Endothelial cell of umbilical vein (primary cell): ENCODE data around the gene CHRM4. TPM values are rescaled to one million over a fixed set of nuclear protein-coding genes. Genes with fewer than 3 reads are reported as not detected.
A peak's percentile ranks its signal among the peaks of the same experiment; 100 is the strongest.

Source experiments
- BruUV-seq: library from RNA; stranded (reverse); fragments of 400-500 nt; replicated peaks from 2 replicates; lab custom pipeline; 2021; lab: Mats Ljungman, UMichigan
- CTCF ChIA-PET: fragments of 300-600, 350-600 bp; sonication (Branson Sonifier 250); formaldehyde crosslinking; loops from one replicate; lab custom pipeline; 2021; ENCODE audit warnings: antibody characterized with exemption, inconsistent platforms; lab: Charles Lee
- POLR2A ChIA-PET: fragments of 300-600, 350-600 bp; sonication (Branson Sonifier 250); formaldehyde crosslinking; loops from one replicate; lab custom pipeline; 2021; ENCODE audit warnings: antibody characterized with exemption, inconsistent platforms; lab: Charles Lee
- DNase-seq: peaks from one replicate; pipeline ENCODE4 v3.0.0-alpha.2; 2011; ENCODE audit warnings: low read depth, low spot score
- FAIRE-seq: peaks from 2 replicates; lab custom pipeline; 2011; peaks lifted over from hg19 to GRCh38; lab: Jason Lieb, UNC
- H2AFZ ChIP-seq: 2 replicates; pipeline ENCODE4 v1.6.0; 2012; ENCODE audit warnings: low read depth, low read length, control low read depth, inconsistent platforms
- H3K27ac ChIP-seq: 2 replicates; pipeline ENCODE4 v1.5.1; 2011; ENCODE audit warnings: low read depth, mild to moderate bottlenecking, control low read depth, low read length, moderate library complexity; ENCODE audit not compliant: insufficient read depth
- H3K27me3 ChIP-seq, 2 experiments: 2 replicates each; pipeline versions ENCODE4 v1.6.0 to v1.6.1; 2011; ENCODE audit warnings: low read length in 2 of 2, mixed read lengths in 1 of 2; ENCODE audit not compliant: control insufficient read depth in 2 of 2, insufficient read depth in 2 of 2
- H3K36me3 ChIP-seq, 2 experiments: 2 replicates in 1 of 2; 3 replicates in 1 of 2; pipeline ENCODE4 v1.5.1; 2011; ENCODE audit warnings: low read length in 2 of 2, mild to moderate bottlenecking in 1 of 2, moderate library complexity in 1 of 2; ENCODE audit not compliant: control insufficient read depth in 2 of 2, insufficient read depth in 2 of 2; ENCODE audit errors: extremely low read depth in 1 of 2
- H3K4me1 ChIP-seq: 3 replicates; pipeline ENCODE4 v1.5.1; 2011; ENCODE audit warnings: mild to moderate bottlenecking, low read length; ENCODE audit not compliant: control insufficient read depth, insufficient read depth; ENCODE audit errors: extremely low read depth
- H3K4me2 ChIP-seq: 2 replicates; pipeline ENCODE4 v1.6.1; 2011; ENCODE audit warnings: low read length, control low read depth, mixed read lengths; ENCODE audit not compliant: insufficient read depth
- H3K4me3 ChIP-seq, 3 experiments: fragments of 200-600 bp in 1 of 3; sonication (generic), shearing (Covaris generic) in 1 of 3; replicated peaks in 1 of 3; 2 replicates each; pipeline ENCODE4 v1.5.1; 2011 to 2016; ENCODE audit warnings: control low read depth in 3 of 3, low read length in 3 of 3, mild to moderate bottlenecking in 2 of 3, inconsistent platforms in 1 of 3, low read depth in 1 of 3, moderate library complexity in 1 of 3; ENCODE audit not compliant: insufficient read depth in 1 of 3
- H3K79me2 ChIP-seq: 2 replicates; pipeline ENCODE4 v1.6.0; 2012; ENCODE audit warnings: low read length, inconsistent platforms; ENCODE audit not compliant: control insufficient read depth, insufficient read depth
- H3K9ac ChIP-seq: replicated peaks from 2 replicates; pipeline ENCODE3; 2011; ENCODE audit warnings: low read length, control low read depth; ENCODE audit not compliant: insufficient read depth; ENCODE audit errors: extremely low read depth
- H3K9me1 ChIP-seq: replicated peaks from 3 replicates; pipeline ENCODE4 v1.6.0; 2011; ENCODE audit warnings: mild to moderate bottlenecking, low read length; ENCODE audit not compliant: control insufficient read depth, insufficient read depth; ENCODE audit errors: extremely low read depth
- H3K9me3 ChIP-seq: replicated peaks from 2 replicates; pipeline ENCODE4 v1.5.1; 2012; ENCODE audit warnings: low read length, inconsistent platforms; ENCODE audit not compliant: control insufficient read depth, insufficient read depth
- H4K20me1 ChIP-seq: replicated peaks from 2 replicates; pipeline ENCODE3; 2011; ENCODE audit warnings: mild to moderate bottlenecking, low read length; ENCODE audit not compliant: control insufficient read depth, insufficient read depth; ENCODE audit errors: extremely low read depth
- CTCF ChIP-seq, 2 donors: IDR thresholded peaks; 1 replicate in 1 of 2; 2 replicates in 1 of 2; pipeline ENCODE4 v1.5.1; 2011; ENCODE audit warnings: low read length in 2 of 2, mild to moderate bottlenecking in 2 of 2, moderate library complexity in 2 of 2, control low read depth in 1 of 2, inconsistent platforms in 1 of 2, low read depth in 1 of 2; ENCODE audit not compliant: insufficient read depth in 1 of 2; ENCODE audit errors: extremely low read depth in 1 of 2
- EZH2 ChIP-seq: IDR thresholded peaks from 2 replicates; pipeline ENCODE4 v1.6.1; 2012; ENCODE audit warnings: borderline replicate concordance, low read depth, mild to moderate bottlenecking, moderate library complexity, low read length, inconsistent platforms; ENCODE audit not compliant: severe bottlenecking
- FOS ChIP-seq: IDR thresholded peaks from 2 replicates; pipeline ENCODE4 v1.6.1; 2011; ENCODE audit warnings: mild to moderate bottlenecking, low read length, moderate library complexity, borderline replicate concordance; ENCODE audit not compliant: insufficient read depth
- GATA2 ChIP-seq: IDR thresholded peaks from 2 replicates; pipeline ENCODE4 v1.7.0; 2011; ENCODE audit warnings: low read depth, mild to moderate bottlenecking, moderate library complexity, mixed read lengths, low read length; ENCODE audit not compliant: insufficient read length, insufficient read depth
- JUN ChIP-seq: IDR thresholded peaks from 2 replicates; pipeline ENCODE4 v1.6.1; 2011; ENCODE audit warnings: borderline replicate concordance, low read depth; ENCODE audit not compliant: insufficient read length, insufficient read depth
- MYC ChIP-seq: IDR thresholded peaks from one replicate; pipeline ENCODE4 v1.6.1; 2011; ENCODE audit warnings: mild to moderate bottlenecking, low read depth, low read length
- POLR2A ChIP-seq: IDR thresholded peaks from 2 replicates; pipeline ENCODE4 v1.6.1; 2012; ENCODE audit warnings: low read depth, mild to moderate bottlenecking, control low read depth, low read length
- POLR2AphosphoS5 ChIP-seq: IDR thresholded peaks from 2 replicates; pipeline ENCODE4 v1.6.1; 2012; ENCODE audit warnings: low read depth, mild to moderate bottlenecking, control low read depth, low read length, moderate library complexity; ENCODE audit not compliant: insufficient read depth
- dilution Hi-C: fragments of 300-500 bp; cut with MboI; formaldehyde crosslinking; loops from one replicate; pipeline ENCODE4 v1.15.0; 2019; ENCODE audit warnings: low sequenced_read_pairs; ENCODE audit not compliant: extremely low pct_ligation_motif_present
- intact Hi-C: fragments of 100-400 bp; cut with micrococcal nuclease; formaldehyde crosslinking; loops from one replicate; pipeline ENCODE4 v1.10.0; 2022
- polyA plus RNA-seq, 4 experiments: library from polyadenylated mRNA; depleted of rRNA in 3 of 4; stranded (reverse) in 3 of 4; unstranded in 1 of 4; fragments of >200 nt; gene quantifications; 2 replicates each; pipeline versions ENCODE4 v1.2.1 to v1.2.3, GENCODE V29; 2011 to 2012; ENCODE audit warnings: missing spikeins in 1 of 4
- total RNA-seq: library from RNA; stranded (reverse); gene quantifications from 2 replicates; pipeline ENCODE4 v1.2.3, GENCODE V29; 2021
- TF ChIP-seq, protein P1 (sequence below): IDR thresholded peaks from 2 replicates; pipeline ENCODE4 v1.6.1; 2011; ENCODE audit not compliant: insufficient read depth, insufficient read length

Gene CHRM4
- total and polyA plus RNA-seq, 2 donors (not counting 3 experiments of a cell fraction or from before 2014, with no cell fraction given): 0.04 to 0.22 TPM

- no peak overlapping the region for H2AFZ ChIP-seq
- peak overlapping the region; percentile 21 for H3K4me2 ChIP-seq
- H3K79me2 ChIP-seq: peaks cover 55% of the 10 kb centered on the region
- ChIA-PET POLR2A (no interaction called here), CTCF (interaction anchor here (1.1 to 11.6 kb wide), 5 partner anchors 8 to 46 kb away, joined by 3 to 200 read pairs (median 4); partner anchors contain the start of gene DGKZ)
- H3K9me1 ChIP-seq: no peaks in the 10 kb centered on the region
- H4K20me1 ChIP-seq: peaks cover 4% of the 10 kb centered on the region
- peak; percentile 4 for FAIRE-seq
- peak overlapping the region; percentile 80 for H3K27ac ChIP-seq
- DNase-seq: no peak
- BruUV-seq: no TSS peak
- no peaks in the 10 kb centered on the region for H3K27me3 ChIP-seq
- peaks cover 0 to 3% of the 10 kb centered on the region in 2 experiments for H3K36me3 ChIP-seq
- no peak for TF ChIP-seq MYC
- TF ChIP-seq, protein P1, sequence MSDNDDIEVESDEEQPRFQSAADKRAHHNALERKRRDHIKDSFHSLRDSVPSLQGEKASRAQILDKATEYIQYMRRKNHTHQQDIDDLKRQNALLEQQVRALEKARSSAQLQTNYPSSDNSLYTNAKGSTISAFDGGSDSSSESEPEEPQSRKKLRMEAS: no peak
- TF ChIP-seq GATA2: no peak
- no peak for TF ChIP-seq EZH2
- TF ChIP-seq JUN: no peak
- no peak for TF ChIP-seq FOS
- no peak for TF ChIP-seq POLR2AphosphoS5
- TF ChIP-seq POLR2A: no peak
- TF ChIP-seq CTCF (IDR thresholded peaks at IDR 0.05; ENCODE audit: extremely low read depth in 1 of 2, insufficient read depth in 1 of 2, low read depth in 1 of 2, low read length in 2 of 2): no peak
- dilution Hi-C loops: no loop called here
- no peak overlapping the region for H3K4me3 ChIP-seq
- peak overlapping the region; percentile 53 for H3K9ac ChIP-seq
- H3K4me1 ChIP-seq: peaks cover 34% of the 10 kb centered on the region
- H3K9me3 ChIP-seq: no peaks in the 10 kb centered on the region
- intact Hi-C loops: no loop called here
Observed at GRCh38 chr11:46360878-46361277, 30.7 kb downstream of the CHRM4 start.
